HCT116 (cell line): ENCODE data around the gene C10orf120.

ENCODE experiments used
- POLR2AphosphoS5 ChIP-seq: IDR thresholded peaks from 2 replicates; pipeline ENCODE4 v1.6.1; 2011; ENCODE audit warnings: mild to moderate bottlenecking, low read depth, low read length, moderate library complexity
- TCF7L2 ChIP-seq: IDR thresholded peaks from 2 replicates; pipeline ENCODE4 v1.7.0; 2011; ENCODE audit warnings: borderline replicate concordance, inconsistent platforms; ENCODE audit not compliant: insufficient read depth, insufficient read length; ENCODE audit errors: extremely low read depth

GRCh38 chr10:122657255-122657654 is 42.4 kb downstream of the C10orf120 start:
- TF ChIP-seq POLR2AphosphoS5 (no peak), TCF7L2 (no peak)
